GM19351 (cell line): ENCODE measurements around the gene PPP6R2.
"Not testable (repeated sequence)": the region's sequence is repeated elsewhere in the genome, so short reads cannot be mapped to it uniquely, and the experiment has no call there.

Source experiments
- ATAC-seq: cut with Tn5 transposase; IDR thresholded peaks from one replicate; pipeline ENCODE4 v1.9.1; 2021; ENCODE audit warnings: mild to moderate bottlenecking, moderate library complexity; ENCODE audit not compliant: unreplicated experiment

PPP6R2 gene

GRCh38 chr22:50422046-50422445 lies 78.9 kb downstream of the PPP6R2 start:
- ATAC-seq: no peak

- no peak for ATAC-seq
These were observed 80.1 kb downstream of the PPP6R2 start for GRCh38 chr22:50422961-50423815.

- no peak for ATAC-seq
These were observed 80.8 kb downstream of the PPP6R2 start for GRCh38 chr22:50423956-50424355.

GRCh38 chr22:50425179-50425916 lies 82.2 kb downstream of the PPP6R2 start:
- ATAC-seq: no peak

- ATAC-seq: no peak
These were observed 89.2 kb downstream of the PPP6R2 start for GRCh38 chr22:50432131-50432876.

GRCh38 chr22:50432877-50433510 lies 89.9 kb downstream of the PPP6R2 start:
- ATAC-seq: not testable (repeated sequence)

- ATAC-seq: no peak
These were observed 91.7 kb downstream of the PPP6R2 start for GRCh38 chr22:50434849-50435248.

- no peak for ATAC-seq
These were observed 92.3 kb downstream of the PPP6R2 start for GRCh38 chr22:50435291-50436014.

GRCh38 chr22:50436015-50436830 lies 93.1 kb downstream of the PPP6R2 start:
- ATAC-seq: no peak

GRCh38 chr22:50436841-50437341 lies 93.8 kb downstream of the PPP6R2 start:
- no peak for ATAC-seq

GRCh38 chr22:50437511-50438304 lies 94.6 kb downstream of the PPP6R2 start:
- no peak for ATAC-seq

GRCh38 chr22:50438305-50439275 lies 95.5 kb downstream of the PPP6R2 start:
- no peak for ATAC-seq

- ATAC-seq: no peak
These were observed 96.3 kb downstream of the PPP6R2 start for GRCh38 chr22:50439314-50439870.

GRCh38 chr22:50439871-50440331 lies 96.8 kb downstream of the PPP6R2 start:
- no peak for ATAC-seq

- no peak for ATAC-seq
These were observed 97.6 kb downstream of the PPP6R2 start for GRCh38 chr22:50440544-50441249.

GRCh38 chr22:50441428-50441993 lies 98.4 kb downstream of the PPP6R2 start:
- ATAC-seq: no peak
